Mucosa of descending colon (tissue), 3 donors: ENCODE results near the gene TRAPPC1. TPM values are rescaled to one million over a fixed set of nuclear protein-coding genes. Genes with fewer than 3 reads are reported as not detected.

Experiments used
- ATAC-seq: fragments of 200-7000 bp; cut with Tn5 transposase; one replicate; pipeline ENCODE4 v1.9.1; 2020; ENCODE audit warnings: mild to moderate bottlenecking, moderate library complexity
- DNase-seq, 3 donors: peaks; one replicate each; pipeline ENCODE4 v3.0.0-alpha.2; 2020
- H3K36me3 ChIP-seq: fragments of 200-600 bp; one replicate; pipeline ENCODE4 v1.8.0; 2021; ENCODE audit warnings: low read depth, mild to moderate bottlenecking
- H3K4me1 ChIP-seq: fragments of 200-600 bp; one replicate; pipeline ENCODE4 v1.8.0; 2021; ENCODE audit warnings: low read depth, mild to moderate bottlenecking
- H3K4me3 ChIP-seq: fragments of 200-600 bp; one replicate; pipeline ENCODE4 v1.8.0; 2021; ENCODE audit warnings: mild to moderate bottlenecking
- H3K9me3 ChIP-seq: fragments of 200-600 bp; one replicate; pipeline ENCODE4 v1.8.0; 2021; ENCODE audit warnings: mild to moderate bottlenecking
- intact Hi-C, 2 donors: fragments of 100-400 bp; cut with DNase I in 1 of 2; cut with micrococcal nuclease in 1 of 2; formaldehyde crosslinking; loops; one replicate each; pipeline versions ENCODE4 v1.11.0 to v1.11.1; 2022; cut with DNase I, micrococcal nuclease
- total RNA-seq, 3 donors: library from RNA; stranded (reverse); fragmentation: NEBNext Ultra II Directional in 2 of 3; extraction: Animal tissue kit (Norgen Biotek cat#: 25700) in 2 of 3; gene quantifications; one replicate each; pipeline versions ENCODE4 v1.2.1 to v1.2.4, GENCODE V29; 2021 to 2023
- TF ChIP-seq, protein P1 (sequence below): fragments of 200-600 bp; IDR thresholded peaks from one replicate; pipeline ENCODE4 v1.8.0; 2022; ENCODE audit warnings: antibody characterized with exemption, mild to moderate bottlenecking
- donor health status: DM: no; HTN: no; CAD: no; lungs with moderate emphysema.
- donor health status: DM: no; HTN: no; CAD: no.
- donor health status: DM: no; HTN: yes; CAD: no.

TRAPPC1 gene
- total RNA-seq, 3 donors from 2014 or later: 86.2 to 116 (median 114) TPM

DNA sequence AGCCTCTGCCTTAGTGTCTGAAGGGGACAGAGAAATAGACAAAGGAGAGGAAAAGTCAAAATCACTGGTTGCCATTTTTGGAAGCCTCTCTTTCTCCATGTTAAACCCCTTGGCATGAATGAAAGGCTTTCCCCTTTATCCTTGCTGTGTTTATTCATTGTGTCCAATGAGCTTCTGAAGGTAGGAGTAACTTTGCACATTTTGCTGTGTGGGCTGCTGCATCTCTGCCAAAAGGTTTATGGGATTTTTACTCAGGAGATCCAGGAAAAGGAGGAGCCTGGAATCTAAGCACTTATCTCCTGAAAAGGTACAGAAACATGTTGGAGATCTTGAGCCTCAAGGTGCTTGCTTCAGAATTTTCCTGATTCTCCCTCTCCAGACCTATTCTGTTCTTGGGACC lies 4.1 kb upstream of the TRAPPC1 start:
- H3K36me3 ChIP-seq: peaks cover 4% of the 10 kb centered on the region
- intact Hi-C loops: no loop called here

DNA sequence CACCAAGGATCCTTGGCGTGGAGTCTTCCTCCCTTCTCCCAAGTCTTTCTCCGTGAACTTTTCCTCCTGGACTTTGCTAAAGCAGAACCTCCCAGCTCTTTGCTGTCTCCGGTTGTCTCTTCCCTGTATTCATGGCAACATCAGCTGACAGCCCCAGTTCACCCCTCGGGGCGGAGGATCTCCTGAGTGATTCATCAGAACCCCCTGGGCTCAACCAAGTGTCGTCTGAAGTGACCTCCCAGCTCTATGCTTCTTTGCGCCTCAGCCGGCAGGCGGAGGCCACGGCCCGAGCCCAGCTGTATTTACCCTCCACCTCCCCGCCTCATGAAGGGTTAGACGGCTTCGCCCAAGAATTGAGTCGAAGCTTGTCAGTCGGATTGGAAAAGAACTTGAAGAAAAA lies 1.2 kb upstream of the TRAPPC1 start:
- Histone ChIP-seq H3K36me3 (peaks cover 4% of the 10 kb centered on the region), H3K9me3 (no peaks in the 10 kb centered on the region), H3K4me3 (peak overlapping the region; percentile 61), H3K4me1 (peaks cover 15% of the 10 kb centered on the region)
- DNase-seq: peak; percentile 52 to 70 (median 65)
- TF ChIP-seq, protein P1, sequence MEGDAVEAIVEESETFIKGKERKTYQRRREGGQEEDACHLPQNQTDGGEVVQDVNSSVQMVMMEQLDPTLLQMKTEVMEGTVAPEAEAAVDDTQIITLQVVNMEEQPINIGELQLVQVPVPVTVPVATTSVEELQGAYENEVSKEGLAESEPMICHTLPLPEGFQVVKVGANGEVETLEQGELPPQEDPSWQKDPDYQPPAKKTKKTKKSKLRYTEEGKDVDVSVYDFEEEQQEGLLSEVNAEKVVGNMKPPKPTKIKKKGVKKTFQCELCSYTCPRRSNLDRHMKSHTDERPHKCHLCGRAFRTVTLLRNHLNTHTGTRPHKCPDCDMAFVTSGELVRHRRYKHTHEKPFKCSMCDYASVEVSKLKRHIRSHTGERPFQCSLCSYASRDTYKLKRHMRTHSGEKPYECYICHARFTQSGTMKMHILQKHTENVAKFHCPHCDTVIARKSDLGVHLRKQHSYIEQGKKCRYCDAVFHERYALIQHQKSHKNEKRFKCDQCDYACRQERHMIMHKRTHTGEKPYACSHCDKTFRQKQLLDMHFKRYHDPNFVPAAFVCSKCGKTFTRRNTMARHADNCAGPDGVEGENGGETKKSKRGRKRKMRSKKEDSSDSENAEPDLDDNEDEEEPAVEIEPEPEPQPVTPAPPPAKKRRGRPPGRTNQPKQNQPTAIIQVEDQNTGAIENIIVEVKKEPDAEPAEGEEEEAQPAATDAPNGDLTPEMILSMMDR: no peak
- peak; percentile 38 for ATAC-seq
- intact Hi-C loops: no loop called here

More for the DNA sequence above, 4.1 kb upstream of the TRAPPC1 start:
- DNase-seq (no peak), ATAC-seq (no peak)
- TF ChIP-seq, protein P1: no peak
- H3K4me1 ChIP-seq: peaks cover 15% of the 10 kb centered on the region
- H3K9me3 ChIP-seq: no peaks in the 10 kb centered on the region
- no peak overlapping the region for H3K4me3 ChIP-seq

DNA sequence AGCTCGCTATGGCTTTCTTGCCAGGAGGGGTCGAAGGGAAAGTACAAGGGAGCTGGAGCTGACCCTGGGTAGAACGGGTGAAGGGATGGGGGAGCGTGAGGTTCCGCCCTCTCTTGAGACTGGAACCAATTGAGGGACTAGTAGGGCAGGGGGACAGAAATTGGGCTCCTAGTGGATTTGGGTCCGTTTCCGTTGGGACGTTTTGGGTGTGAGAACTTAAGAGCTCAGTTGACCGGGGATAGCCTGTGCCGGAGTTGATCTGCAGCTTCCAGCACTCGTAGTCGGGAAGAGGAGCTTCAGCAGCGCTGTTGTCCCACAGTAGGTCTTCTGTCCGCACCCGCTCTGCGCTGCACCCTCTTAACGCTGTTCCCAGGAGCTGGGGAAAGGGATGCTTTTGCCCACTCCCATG lies 741 bp upstream of the TRAPPC1 start:
- intact Hi-C loops: no loop called here
- peaks cover 15% of the 10 kb centered on the region for H3K4me1 ChIP-seq
- DNase-seq (peak in 2 of 3 donors; percentile 46 to 59), ATAC-seq (peak; percentile 41)
- peaks cover 4% of the 10 kb centered on the region for H3K36me3 ChIP-seq
- no peaks in the 10 kb centered on the region for H3K9me3 ChIP-seq
- TF ChIP-seq, protein P1: no peak
- H3K4me3 ChIP-seq: peak overlapping the region; percentile 61

DNA sequence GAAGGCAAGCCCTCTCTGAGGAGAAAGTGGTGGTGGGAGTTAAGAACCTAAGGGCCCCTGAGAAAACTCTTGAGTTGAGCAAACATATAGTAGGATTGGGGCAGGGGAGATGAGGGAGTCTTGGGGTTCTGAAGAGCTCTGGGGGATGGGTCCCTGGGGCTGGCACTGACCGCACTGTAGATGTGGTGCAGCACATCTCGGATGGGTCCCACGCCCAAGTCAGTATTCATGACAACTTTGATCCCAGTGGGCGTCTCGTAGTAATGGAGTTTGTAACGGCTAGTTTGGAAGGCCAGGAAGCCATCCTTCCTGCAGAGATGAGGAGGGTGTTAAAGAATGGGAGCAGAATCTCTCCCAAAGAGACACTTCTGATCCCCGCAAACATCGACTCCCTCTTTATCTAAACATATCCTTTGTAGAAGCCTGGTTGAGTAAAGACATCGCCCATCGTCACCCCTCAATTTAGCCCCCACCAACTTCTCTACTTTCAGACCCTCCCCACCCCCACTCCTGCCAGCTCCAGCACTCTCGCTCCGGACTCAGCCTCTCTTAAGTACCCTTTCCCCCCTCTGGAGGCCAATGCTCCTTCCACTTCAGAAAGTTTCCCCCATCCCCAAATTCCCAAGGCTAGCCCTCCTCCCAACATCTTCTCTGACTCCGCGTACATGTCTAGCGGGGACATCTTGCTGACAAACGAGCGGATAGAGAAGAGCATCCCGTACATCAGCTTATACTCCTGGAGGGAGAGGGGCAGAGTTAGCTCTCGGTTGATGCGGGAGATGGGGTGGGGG lies 710 bp downstream of the TRAPPC1 start:
- peaks cover 4% of the 10 kb centered on the region for H3K36me3 ChIP-seq
- intact Hi-C loops: no loop called here
- ATAC-seq: no peak
- TF ChIP-seq, protein P1: no peak
- H3K4me3 ChIP-seq: peak overlapping the region; percentile 61
- no peak for DNase-seq
- H3K4me1 ChIP-seq: peaks cover 15% of the 10 kb centered on the region
- H3K9me3 ChIP-seq: no peaks in the 10 kb centered on the region

DNA sequence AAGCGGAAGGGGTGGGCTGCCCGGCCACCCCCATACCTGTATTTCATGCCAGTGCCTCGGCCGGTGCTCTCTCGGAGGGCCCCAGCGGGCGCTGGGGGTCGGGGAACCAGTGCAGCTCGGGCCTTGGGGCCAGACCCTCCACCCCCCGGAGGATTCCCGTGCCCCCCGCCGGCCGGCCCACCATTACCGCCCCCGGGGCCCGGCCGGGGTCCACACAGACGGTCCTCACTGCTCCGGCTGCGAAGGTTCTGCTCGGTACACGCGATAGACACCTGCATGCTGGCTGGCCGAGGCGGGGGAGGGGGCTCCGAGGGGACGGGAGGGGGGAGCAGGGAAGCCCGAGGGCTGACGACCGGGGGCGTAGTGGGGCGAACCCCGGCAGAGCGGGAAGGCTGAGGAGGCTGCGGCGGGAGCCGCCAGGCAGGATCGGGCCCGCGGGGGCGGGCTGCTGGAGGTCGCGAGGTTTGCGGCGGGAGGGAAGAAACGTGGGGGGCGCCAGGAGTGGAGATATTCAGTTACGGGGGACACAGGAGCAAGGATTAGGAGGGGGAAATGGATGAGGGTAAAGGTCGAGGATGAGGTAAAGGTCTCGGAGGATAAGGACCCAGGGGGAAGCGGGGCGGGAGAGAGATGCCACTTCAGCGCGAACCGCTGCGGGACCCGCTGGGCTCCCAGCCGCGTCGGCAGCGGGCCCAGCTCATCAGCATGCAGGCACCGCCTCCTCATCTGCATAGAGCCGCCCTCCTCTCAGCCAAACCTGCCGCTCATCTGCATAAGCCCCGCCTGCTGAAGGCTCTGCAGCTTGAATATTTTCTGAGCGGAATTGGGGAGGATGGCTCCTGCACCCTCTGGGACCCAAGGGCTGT lies 2.4 kb downstream of the TRAPPC1 start, which contains the start of gene KCNAB3:
Gene KCNAB3 (minus strand): TSS at position 699 of the 866 bp plus-strand sequence. CDS start 421 bp downstream, at position 278.
- Histone ChIP-seq H3K4me1 (peaks cover 15% of the 10 kb centered on the region), H3K36me3 (peaks cover 4% of the 10 kb centered on the region), H3K4me3 (no peak within 1 kb of the TSS), H3K9me3 (no peaks in the 10 kb centered on the region)
- TF ChIP-seq, protein P1: no peak
- ATAC-seq (no peak), DNase-seq (peak; percentile 45 to 62 (median 52))
- intact Hi-C loops: no loop called here
